ENCODE results near the gene NEDD4L.
"Not testable (repeated sequence)": the region's sequence is repeated elsewhere in the genome, so short reads cannot be mapped to it uniquely, and the experiment has no call there.

NEDD4L gene

DNA sequence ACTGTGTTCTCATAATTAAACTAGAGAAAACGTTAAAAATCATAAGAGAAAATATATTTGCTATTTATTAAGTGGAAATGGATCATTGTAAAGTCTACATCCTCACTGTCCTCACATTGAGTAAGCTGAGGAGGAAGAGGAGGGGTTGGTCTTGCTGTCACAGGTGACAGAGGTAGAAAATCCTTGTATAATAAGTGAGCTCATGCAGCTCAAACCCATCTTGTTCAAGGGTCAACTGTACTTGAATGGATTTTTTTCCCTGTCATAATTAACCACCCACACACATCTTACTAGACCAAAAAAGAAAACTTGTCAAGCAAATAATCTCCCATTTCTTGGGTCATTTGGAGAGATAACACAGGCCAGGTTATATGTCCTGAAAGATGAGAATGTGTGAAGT, 231.2 kb downstream of the NEDD4L start:
- no peak for DNase-seq

DNA sequence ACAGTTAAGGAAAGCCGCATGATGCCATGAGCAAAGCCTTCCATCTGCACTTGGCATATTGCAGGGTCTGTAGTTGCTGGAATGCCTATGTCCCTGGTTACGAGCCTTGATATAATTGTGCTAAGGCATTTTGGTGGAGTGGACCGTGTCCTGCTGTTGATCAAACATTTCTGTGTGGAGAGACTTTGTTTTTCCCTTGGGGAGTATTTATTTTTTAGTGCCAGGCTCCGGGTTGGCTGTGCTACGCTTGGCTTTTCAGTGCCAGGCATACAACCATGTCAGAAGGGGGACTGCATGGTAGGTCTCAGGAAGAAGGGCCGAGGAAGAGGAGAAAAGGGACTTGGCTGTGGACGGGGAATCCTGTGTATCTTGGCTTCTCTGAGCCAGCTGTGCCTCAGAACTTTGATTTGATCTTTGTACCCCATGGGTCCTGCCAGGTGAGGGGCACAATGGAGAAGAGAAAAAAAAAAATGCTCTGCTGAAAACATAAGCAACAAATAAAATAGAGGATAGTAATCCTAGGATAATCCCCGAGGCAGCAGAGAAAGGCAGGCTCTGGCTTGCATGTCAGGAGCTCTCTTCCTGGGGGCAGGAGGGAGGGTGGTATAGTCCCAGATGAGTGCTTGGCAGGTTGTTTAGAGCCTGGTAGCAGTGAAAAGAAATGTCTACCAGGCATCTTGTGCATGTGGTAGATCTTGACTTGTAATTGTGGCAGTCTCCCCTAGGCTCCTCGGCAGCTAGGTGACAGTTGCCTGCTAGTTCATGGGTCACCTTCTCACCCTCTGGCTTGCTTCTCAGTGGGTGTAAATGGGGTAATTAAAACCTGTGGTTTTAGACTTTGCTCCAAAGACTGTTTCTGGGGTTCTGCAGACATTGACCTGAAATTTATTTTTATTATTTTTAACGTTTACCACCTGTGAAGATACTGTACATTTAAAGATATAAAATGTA, 233.0 kb downstream of the NEDD4L start:
- DNase-seq, result no peak

DNA sequence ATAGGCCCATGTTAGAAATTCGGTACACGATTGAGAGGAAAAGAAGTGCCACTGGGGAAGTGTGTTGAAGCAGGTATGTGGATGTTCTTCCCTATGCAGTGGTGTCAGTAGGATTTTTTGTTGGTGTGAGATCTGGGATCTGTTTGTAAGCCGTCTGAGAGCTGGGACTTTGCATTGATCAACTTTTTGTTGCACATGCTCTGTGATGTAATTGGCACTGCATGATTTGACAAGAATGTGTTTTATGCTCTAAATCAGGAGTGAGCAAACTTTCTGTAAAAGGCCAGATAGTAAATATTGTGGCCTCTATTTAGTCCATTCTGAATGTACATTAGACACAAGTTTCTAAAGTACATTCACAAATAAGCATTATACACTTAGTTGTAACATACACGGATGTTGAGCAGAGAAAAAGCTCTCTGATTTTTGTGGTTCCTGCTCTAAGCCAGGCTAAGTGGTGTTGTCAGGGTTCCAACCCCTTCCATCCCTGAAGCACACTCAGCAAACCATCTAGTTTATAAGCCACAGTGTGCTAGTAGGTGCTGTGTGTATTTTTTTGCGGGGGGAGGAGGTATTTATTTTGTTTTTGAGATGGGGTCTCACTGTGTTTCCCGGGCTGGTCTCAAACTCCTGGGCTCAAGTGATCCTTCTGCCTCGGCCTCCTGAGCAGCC, 235.6 kb downstream of the NEDD4L start:
- DNase-seq, result no peak

DNA sequence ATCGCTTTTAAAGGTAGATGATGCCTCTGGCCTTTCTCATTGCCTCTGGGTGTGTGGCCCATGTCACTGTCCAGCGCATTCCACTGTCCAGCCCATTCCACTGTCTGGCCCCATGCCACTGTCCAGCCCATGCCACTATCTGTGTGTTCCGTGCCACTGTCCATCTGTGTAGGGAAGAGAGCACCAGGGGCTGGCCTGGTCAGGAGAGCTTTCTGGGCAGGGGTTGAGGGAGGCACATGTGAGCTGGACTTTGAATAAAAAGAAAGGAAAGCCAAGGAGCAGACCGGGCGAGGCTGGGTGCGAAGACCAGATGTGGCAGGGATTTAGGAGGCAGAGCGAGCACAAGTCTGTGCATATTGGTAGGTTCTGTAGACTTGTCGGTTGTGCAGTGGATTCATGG, 236.2 kb downstream of the NEDD4L start:
- DNase-seq, result no peak

DNA sequence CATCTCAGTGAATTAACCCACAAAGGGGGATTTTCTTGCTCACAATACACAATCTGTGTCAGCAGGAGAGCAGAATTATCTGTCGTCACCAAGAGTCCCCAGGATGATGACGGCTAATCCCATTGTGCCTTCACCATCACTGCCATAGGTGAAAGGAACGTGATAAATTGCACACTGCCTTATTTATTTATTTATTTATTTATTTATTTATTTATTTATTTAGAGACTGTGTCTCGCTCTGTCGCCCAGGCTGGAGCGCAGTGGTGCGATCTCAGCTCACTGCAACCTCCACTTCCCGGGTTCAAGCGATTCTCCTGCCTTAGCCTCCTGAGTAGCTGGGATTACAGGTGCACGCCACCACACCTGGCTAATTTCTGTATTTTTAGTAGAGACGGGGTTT, 238.8 kb downstream of the NEDD4L start:
- DNase-seq, result not testable (repeated sequence)

DNA sequence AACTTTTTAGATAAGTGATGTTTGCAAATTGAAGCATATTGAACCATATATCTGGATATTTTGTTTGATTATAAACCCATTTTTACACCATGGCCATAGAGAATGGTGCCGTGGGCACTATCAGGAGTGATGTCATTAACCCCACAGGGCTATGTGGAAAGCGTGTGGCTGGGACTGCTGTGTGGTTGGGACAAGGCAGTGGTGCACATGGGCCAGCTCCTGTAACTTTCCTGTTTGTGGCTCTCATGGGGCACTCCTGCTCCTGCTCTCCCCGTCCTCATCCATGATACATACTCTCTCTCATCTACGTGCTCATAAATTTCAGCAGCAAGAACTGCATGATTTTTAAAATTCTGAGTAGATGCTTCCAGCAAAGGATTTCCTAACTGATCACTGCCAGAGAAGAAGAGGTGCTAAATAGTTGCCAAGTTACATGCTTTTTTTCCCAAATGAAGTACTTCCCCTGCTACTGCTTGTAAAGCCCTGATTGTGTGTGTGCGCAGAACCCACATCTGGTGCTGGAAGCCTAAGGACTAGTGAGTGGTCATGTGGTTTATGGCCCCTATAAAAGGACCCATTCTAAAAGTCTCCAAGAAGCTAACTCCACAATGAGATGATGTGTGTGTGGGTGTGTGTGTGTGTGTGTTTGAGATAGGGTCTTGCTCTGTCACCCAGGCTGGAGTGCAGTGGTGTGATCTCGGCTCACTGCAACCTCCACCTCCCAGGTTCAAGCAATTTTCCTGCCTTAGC, 240.8 kb downstream of the NEDD4L start:
- DNase-seq, result no peak

DNA sequence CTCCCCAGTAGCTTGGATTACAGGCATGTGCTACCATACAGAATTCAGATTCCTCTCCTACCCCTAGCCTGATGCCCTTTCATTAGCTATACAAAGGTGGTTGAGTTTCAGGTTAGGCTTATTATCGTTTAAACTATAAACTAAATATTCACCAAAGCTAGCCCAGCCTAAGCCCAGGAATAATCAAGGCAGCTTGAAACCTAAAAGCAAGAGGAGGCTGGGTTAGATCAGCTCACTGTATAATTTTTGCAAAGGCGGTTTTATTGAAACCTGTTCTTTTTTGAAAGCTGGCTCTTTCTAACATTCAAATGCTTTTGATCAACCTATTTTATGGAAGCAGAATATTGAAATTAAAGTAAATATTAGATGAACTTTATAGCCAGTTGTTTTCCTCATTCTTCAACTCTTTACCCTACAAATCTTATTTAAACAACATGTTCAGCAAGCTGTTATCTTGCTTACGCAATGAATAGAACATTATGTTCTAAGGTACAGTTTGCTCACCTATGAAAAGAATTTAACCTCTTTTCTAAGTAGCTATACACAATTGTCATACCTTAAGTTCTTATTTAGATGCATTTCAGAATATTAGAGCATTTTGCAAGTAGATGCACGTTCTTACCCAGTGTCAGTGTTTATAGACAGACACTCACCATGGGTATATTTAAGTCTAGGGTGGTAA, 241.6 kb downstream of the NEDD4L start:
- no peak for DNase-seq

DNA sequence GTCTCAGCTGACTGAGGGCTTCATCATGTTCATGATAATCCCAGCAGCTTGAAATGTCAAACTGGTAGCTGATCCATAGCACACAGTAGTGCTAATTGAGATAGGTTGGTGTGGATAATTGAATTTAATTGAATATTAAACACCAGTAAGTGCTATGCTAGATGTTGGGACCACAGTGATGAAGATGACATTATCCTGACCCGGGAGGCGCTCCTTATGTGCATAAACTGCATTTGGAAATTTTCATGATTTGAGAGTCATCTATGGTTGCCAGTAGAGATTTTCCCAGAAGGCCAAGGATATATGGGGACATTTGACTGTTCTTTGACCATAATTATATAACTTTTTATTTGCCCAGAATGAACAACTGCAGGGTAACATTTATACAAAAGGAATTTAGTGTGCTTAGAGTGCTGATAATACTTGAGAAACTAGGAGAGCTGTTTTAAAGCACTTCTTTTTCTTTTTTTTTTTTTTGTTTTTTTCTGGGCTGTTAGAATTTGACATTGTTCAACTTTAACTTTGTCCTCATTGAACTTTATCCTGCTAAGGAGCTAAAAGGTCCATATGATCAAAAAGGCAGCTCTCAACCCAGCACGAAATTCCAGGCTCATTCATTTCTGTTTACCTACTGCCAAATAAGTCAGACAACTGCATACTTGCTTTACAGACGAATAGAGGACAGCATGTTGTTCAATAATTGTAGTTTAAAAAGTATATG, 242.8 kb downstream of the NEDD4L start:
- no peak for DNase-seq

DNA sequence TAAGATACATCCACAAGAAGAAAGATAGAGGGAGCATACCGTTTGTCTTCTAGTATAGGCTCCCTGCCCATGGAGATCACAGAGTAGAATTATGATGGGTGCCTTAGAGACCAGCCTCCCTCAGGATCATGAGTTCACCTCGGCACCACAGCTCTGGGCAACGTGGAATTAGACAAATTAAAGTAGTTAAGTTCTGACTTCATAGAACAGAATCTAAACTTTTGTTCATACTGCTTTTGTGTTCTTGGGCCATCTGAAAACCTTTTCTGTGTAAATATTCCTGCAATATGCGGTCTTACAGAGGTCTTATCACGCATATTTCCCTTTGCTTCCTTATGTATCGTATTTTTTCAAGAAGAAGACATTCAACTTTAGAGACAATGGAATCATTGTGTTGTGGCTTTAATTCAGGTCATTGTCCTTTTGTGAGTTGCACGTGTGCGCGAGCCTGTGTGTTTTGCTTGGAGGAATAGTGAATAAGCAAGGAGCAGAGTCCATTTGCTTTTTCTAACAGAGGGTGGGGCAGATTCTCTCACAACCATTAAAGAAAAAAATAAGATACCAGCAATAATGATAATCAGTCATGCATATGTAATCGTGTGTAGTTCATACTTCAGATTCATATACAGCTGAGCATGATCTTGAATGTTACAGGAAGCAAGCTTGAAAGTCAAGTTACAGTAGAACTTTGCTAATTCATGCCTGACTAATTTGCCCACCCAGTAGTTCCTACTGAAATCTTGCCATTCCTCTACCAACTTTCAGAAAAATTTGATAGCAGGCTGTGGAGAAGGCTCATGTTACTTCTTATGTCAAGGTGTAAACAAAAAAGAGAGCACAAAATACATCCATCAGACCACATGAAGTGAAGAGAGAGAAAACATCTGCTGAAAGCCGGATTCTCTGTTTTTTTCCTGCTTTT, 243.6 kb downstream of the NEDD4L start:
- DNase-seq, result no peak

DNA sequence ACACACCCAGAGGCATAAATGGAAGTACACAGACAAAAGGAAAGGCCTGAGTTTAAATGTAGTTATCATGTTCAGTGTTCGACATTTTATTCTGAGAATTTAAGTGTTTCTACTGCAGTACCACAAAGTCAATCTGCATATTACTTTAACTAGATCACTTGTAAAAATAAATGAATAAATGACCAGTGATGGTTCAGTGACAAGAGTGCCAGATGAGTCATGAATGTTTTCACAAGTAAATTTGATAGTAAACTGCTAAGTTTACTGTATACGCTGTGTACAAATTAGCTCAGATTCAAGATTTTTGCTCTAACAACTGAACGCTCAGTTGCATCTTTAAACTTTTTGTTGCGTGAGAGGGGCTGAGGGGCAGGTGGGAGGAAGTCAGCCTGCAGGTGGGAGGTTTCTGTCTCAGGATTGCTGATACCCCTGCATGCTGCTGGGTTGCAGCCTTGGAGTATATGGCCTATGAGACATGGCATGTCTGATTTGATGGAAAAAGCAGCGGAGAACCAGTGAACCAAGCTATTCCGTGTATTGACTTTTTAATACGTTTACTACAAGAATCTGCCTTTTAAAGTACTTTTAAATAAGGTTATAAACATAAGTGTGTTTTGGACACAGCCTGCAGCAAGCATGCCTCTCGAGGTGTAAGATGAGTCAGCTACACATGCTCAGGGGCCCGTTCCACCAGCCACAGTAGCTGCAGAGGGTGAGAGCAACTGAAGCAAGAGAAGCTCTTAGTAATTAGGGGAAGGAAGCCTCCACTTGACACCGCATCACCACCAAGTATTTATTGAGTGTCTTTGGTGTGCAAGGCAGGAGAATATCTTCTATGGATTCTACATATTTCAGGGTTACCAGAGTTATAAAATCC, 245.1 kb downstream of the NEDD4L start:
- no peak for DNase-seq

DNA sequence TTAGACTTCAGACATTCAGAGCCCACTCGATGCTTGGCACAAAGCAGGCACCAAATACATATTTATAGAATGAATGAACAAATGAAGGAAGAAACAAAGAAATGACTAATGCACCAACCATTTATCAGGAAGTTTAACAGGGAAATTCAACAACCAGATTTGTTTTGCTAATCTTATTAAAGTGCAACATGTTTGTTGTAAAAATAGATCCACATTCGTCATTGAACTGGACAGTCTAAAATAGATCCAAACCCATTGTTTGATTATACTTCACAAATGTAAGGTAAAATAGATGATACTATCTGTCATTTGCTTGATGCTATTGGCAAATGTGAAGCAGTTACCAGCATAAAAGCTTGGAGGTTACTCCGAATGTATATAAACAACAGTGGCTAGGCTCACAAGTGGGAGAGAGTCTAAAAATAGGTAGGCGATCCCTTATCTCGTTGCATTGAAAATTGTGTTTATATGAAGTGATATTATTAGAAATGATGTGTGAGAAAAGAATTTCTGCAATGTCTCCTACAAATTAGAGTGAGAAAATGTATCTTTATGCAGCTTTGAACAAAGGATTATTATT, 246.2 kb downstream of the NEDD4L start:
- DNase-seq, result no peak

DNA sequence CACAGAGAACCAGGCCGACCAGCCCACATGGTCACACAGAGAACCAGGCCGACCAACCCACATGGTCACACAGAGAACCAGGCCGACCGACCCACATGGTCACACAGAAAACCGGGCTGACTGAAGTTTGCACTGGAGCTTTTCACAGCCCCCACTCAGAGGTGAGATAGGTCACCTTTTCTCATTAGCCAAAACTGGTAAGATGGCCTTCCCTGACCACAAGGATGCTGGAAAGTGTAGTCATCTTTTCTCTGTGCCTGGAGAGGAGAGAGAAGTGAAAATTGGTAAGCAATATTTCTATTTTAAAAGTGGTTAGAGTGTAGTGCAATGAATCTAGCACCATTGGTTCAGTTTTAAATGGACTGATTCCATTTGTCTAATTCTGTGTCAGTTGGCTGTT, 247.1 kb downstream of the NEDD4L start:
- DNase-seq, result no peak

DNA sequence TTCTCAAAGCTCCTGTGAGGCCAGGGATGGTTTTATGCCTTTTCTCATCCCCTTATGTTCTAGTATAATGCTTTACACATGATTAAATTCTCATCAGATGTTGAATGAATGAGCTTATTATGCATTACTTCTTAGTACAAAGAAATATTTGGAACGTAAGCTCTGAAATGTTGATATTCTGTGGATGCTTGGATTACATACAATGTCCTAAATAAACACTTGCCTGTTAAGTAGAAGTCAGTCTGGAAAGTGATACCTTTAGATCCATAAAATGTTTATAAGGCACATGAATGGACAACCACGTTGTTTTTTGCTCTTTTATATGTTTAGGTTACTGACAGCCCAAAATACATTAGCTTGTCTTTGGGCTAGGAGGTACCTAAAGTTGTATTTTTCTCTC, 248.6 kb downstream of the NEDD4L start:
- no peak for DNase-seq

DNA sequence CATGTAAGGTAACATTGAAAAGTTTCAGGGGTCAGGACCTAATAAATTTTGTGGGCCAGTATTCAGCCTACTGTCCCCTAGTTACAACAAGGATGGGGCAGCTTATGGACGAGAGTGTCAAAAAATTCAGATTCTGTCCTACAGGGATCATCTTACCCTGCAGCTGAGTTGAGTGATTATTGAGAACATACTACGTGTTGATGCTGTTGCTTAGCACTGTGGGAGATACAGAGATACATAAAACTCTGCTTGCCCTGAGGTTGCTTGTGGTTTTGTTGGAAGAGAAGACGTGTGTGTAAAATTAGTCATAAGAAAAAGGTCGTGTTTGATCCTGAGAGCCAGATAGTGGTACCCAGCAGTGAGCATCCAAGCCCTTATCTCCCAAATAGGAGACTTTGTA, 253.2 kb downstream of the NEDD4L start:
- no peak for DNase-seq

DNA sequence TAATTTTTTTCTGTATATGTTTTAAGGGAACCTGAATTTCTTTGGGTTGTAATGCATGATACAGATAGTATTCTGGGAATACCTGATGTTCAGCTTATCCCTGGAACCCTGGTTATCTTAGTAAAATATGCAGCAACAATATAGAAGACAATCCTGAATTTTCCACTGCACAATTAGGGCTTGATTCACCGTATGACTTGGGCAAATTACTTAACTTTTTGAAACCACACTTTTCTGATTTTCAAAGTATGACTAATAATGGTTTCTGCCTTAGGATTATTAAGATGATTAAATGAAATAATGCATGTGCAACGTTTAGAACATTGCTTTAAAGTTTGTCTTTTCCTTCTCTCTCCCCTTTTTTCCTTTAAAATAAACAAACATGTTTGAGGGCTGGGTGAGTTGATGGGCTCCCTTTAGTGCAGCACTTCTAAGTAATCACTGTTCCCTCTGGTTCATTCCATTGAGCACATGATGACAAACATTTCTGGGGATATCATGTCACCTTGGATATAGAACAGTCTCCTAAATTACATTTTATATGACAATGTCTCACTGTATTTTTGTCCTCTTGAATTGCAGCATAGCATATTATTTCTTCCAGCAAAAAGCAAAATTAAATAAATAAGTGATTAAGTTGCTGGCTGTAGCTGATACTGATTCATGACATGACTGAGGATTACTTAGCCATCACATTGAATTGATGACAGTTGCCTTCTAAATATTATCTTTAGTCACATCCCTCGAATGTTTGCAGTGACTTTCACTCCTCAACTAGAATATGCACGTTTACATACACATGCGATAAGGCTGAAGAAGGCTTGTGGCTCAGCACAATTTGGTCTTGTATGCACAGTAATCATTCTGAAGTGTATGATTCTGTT, 254.5 kb downstream of the NEDD4L start:
- no peak for DNase-seq

DNA sequence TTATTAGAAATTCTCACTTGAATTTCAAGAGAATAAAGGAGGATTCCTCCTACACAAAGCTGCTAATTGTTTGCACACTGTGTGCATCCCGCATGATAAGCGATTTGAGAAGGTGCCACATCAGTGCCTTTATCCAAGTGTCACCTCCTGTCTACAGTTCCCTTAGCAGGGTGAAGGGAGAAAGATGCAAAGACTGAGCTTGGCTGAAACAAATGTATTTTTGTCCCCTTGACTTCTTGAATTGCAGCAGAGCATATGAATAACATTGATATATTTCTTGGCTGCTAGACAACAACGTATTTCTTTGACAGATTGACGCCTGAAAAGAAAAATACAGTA, 255.1 kb downstream of the NEDD4L start:
- DNase-seq, result no peak

DNA sequence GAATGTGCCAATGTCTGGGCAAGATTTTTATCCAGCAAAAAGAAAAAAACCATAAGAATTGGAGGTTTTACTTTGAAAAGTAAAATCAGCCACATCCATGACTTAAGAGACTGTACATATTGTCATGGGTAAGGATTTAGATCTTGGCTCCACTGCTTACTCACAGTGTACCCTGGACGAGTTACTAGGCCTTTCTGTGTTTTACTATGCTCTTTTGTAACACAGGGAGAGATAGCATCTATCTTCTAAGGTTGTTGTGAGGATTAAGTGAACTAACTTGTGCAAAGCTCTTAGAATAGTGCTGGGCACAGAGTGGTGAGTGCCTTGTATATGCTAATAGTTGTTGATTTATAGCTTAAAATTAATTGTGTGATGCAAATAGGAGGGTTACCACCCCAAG, 255.9 kb downstream of the NEDD4L start:
- DNase-seq, result no peak

DNA sequence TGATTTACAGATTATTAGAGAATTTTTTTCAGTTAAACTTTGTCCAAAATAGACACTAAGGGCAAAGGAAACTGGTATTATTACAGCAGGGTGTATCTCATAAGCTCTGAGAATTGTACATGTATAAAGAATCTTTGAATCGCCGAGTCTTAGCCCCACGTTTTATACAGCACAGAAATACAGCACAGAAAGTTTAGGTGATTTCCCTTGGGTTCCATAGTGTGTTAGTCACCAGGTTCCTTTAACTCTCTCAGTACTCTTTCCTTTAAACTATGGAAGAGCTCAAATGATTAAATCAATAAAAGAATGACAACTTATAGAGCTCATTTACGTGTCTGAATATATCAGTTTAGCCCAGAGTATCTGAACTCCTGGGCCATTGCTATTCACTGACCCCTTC, 256.8 kb downstream of the NEDD4L start:
- DNase-seq, result no peak

DNA sequence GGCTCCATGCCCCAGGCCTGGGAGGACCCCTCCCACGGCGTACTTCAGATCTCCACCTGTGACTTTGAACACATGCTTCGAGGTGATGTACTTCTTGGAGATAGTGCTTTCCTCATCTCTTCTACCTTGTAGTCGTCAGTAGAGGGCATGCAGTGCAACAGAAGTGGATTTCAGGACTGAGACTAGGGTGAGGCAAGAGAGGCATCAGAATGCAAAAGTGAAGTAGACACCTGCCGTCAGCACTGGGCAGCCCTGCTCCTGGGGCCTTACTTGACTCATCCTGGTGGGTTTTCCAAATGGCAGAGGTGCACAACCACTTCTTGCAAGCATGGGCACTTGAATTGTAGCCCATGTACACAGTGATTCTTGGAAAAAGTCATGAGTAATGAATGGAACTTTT, 258.8 kb downstream of the NEDD4L start:
- no peak for DNase-seq
